GM18870 (cell line): ENCODE measurements around the gene NME7.

Experiments
- ATAC-seq: cut with Tn5 transposase; IDR thresholded peaks from one replicate; pipeline ENCODE4 v1.9.1; 2021; ENCODE audit warnings: moderate library complexity; ENCODE audit not compliant: unreplicated experiment

The NME7 gene

DNA sequence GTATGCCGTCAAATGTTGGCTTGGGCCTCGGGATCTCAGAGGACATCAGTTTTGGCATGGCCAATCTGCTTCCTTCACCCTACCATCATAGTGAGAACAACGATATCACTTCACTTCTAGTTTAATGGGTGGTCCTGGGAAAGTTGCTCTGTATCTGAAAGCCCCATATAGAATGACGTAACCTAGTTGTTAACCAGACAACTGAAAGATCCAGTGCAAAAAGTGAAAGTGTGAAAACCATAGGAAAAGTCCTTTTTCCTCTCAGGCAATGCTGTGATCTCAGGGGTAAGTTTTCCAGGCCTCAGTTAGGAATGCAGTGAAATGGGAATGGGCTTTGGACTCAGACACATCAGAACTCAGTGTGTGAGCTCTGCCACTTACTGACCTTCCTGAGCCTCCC lies 279.7 kb downstream of the NME7 start:
- ATAC-seq, result no peak

DNA sequence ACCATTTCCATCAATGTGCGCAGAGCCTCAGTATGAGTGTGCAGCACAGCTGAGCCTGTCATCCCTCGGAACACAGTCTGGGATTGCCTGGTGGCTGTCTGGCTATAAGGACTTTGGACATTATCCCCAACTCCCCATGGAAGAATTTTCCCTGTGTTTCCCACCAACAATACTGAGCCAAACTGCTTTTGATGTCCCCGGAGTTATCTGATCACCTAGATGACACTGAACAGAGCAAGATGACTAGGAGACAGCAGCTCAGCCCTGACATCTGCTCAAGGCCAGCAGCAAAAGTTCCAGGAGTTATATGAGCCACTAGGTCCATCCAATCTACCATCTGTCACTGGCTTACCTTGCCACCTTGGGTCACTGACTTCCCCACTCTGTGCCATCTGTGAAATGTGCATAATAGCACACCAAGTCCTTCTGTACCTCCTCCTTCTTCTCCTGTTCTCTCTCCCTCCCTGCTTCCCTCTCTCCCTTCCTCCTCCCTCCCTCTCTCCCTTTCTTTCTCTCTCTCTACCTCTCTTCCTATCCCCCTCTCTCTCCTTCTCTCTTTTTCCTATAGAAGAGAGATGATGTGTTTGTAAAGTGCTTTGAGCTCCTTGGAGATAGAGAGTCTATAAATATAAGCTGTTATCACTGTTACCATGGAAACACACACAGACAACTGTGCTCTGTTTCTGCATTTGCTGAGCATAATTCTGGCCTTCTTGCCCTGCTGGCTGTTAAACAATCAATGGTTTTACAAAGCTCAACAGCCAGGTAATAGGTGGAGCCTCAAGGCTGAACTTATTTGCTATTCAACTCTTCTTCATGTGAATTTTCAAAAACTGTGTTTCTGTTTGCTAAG lies 280.8 kb downstream of the NME7 start:
- no peak for ATAC-seq

DNA sequence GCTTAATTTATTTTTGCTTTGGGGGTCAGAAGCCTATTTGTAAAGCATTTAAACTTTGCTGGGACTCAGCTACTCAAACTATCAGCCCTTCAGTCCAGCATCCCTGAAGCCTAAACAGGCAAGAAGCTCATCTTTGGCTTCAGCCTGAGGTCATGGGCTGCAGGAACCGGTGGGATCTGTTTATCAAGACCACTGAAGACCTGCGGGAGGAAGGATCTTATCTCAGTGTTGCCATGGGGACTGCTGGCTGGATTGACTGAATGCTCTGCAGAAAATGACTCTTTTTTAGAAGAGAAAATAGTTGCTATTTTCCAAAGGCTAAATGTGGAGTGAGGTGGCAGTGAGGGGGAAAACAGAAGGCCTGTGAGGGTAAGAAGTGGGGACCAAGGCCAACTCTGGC lies 281.7 kb downstream of the NME7 start:
- no peak for ATAC-seq
